SK-N-SH (cell line): ENCODE measurements around the gene ARHGEF28. TPM values are rescaled to one million over a fixed set of nuclear protein-coding genes. Genes with fewer than 3 reads are reported as not detected.

Experiments
- CTCF ChIA-PET: fragments of 300-600, 350-600 bp; formaldehyde crosslinking; extraction: SDS; loops from one replicate; lab custom pipeline; 2021; lab: Yijun Ruan, JAX
- POLR2A ChIA-PET: fragments of 350-600 bp; sonication (Branson Sonifier 250); formaldehyde crosslinking; extraction: SDS; loops from one replicate; lab custom pipeline; 2020; ENCODE audit warnings: antibody characterized with exemption, inconsistent platforms; lab: Yijun Ruan, JAX
- DNase-seq: peaks from one replicate; pipeline ENCODE4 v3.0.0; 2012
- H2AFZ ChIP-seq: fragments of 200-600 bp; sonication (generic); 2 replicates; pipeline ENCODE4 v1.8.1; 2016; ENCODE audit warnings: antibody characterized with exemption, mild to moderate bottlenecking, low read depth
- H3F3A ChIP-seq: fragments of 200-600 bp; sonication (generic); replicated peaks from 2 replicates; pipeline ENCODE3; 2016; ENCODE audit warnings: antibody characterized with exemption, mild to moderate bottlenecking; ENCODE audit not compliant: insufficient read depth
- H3K27ac ChIP-seq, 2 experiments: fragments of 200-500 bp in 1 of 2; fragments of 200-600 bp in 1 of 2; sonication (Bioruptor generic) in 1 of 2; sonication (generic), shearing (Covaris generic) in 1 of 2; 2 replicates each; pipeline versions ENCODE4 v1.5.1 to v1.6.1; 2014 to 2016; ENCODE audit warnings: low read depth in 2 of 2, inconsistent platforms in 1 of 2, low read length in 1 of 2, mild to moderate bottlenecking in 1 of 2, mixed read lengths in 1 of 2
- H3K27me3 ChIP-seq: fragments of 200-600 bp; sonication (generic), shearing (Covaris generic); 2 replicates; pipeline ENCODE4 v1.6.1; 2016; ENCODE audit warnings: mixed run types; ENCODE audit not compliant: insufficient read depth
- H3K36me3 ChIP-seq, 2 experiments: fragments of 200-500 bp in 1 of 2; fragments of 200-600 bp in 1 of 2; sonication (Bioruptor generic) in 1 of 2; sonication (generic) in 1 of 2; replicated peaks in 1 of 2; 2 replicates each; pipeline versions ENCODE3 to v1.5.1; 2014 to 2016; ENCODE audit warnings: low read length in 1 of 2, mild to moderate bottlenecking in 1 of 2; ENCODE audit not compliant: insufficient read depth in 2 of 2, control insufficient read depth in 1 of 2
- H3K4me1 ChIP-seq, 2 experiments: fragments of 200-500 bp in 1 of 2; fragments of 200-600 bp in 1 of 2; sonication (Bioruptor generic) in 1 of 2; sonication (generic), shearing (Covaris generic) in 1 of 2; 2 replicates each; pipeline versions ENCODE4 v1.5.1 to v1.6.1; 2014 to 2016; ENCODE audit warnings: low read depth in 1 of 2, low read length in 1 of 2, mixed run types in 1 of 2; ENCODE audit not compliant: insufficient read depth in 2 of 2, control insufficient read depth in 1 of 2
- H3K4me2 ChIP-seq: fragments of 200-600 bp; sonication (generic), shearing (Covaris generic); 2 replicates; pipeline ENCODE4 v1.6.1; 2017; ENCODE audit warnings: mixed run types
- H3K4me3 ChIP-seq, 2 experiments: fragments of 200-500 bp in 1 of 2; fragments of 200-600 bp in 1 of 2; sonication (Bioruptor generic) in 1 of 2; sonication (generic), shearing (Covaris generic) in 1 of 2; 2 replicates each; pipeline versions ENCODE4 v1.5.1 to v1.8.1; 2014 to 2016; ENCODE audit warnings: low read depth in 2 of 2, inconsistent platforms in 1 of 2, low read length in 1 of 2, mild to moderate bottlenecking in 1 of 2, mixed read lengths in 1 of 2, moderate library complexity in 1 of 2
- H3K79me2 ChIP-seq: fragments of 200-600 bp; sonication (generic); 2 replicates; pipeline ENCODE4 v1.8.1; 2017; ENCODE audit warnings: mild to moderate bottlenecking; ENCODE audit not compliant: insufficient read depth
- H3K9ac ChIP-seq: fragments of 200-600 bp; sonication (generic); 2 replicates; pipeline ENCODE4 v1.6.1; 2017; ENCODE audit warnings: mixed run types
- H3K9me2 ChIP-seq: fragments of 200-600 bp; sonication (generic); 2 replicates; pipeline ENCODE4 v1.6.1; 2017; ENCODE audit warnings: mixed run types
- H3K9me3 ChIP-seq: fragments of 200-600 bp; sonication (generic); 2 replicates; pipeline ENCODE4 v1.6.1; 2017; ENCODE audit warnings: mixed run types, mild to moderate bottlenecking, moderate library complexity
- H4K20me1 ChIP-seq: fragments of 200-600 bp; sonication (generic); 2 replicates; pipeline ENCODE4 v1.6.1; 2017; ENCODE audit warnings: mild to moderate bottlenecking, mixed run types; ENCODE audit not compliant: insufficient read depth
- CHD2 ChIP-seq: fragments of 150-350 bp; IDR thresholded peaks from 2 replicates; pipeline ENCODE4 v1.6.1; 2018; ENCODE audit warnings: low read length; ENCODE audit not compliant: partially characterized antibody
- CTCF ChIP-seq: fragments of 200-600 bp; sonication (generic); IDR thresholded peaks from 2 replicates; pipeline ENCODE4 v1.6.1; 2017; ENCODE audit warnings: antibody characterized with exemption, mild to moderate bottlenecking, moderate library complexity
- ELF1 ChIP-seq: IDR thresholded peaks from 2 replicates; pipeline ENCODE4 v1.4.0; 2012
- EP300 ChIP-seq, 2 experiments: IDR thresholded peaks; 2 replicates each; pipeline versions ENCODE4 v1.4.0 to v1.6.1; 2012; ENCODE audit warnings: borderline replicate concordance in 1 of 2, low read depth in 1 of 2, low read length in 1 of 2
- FOXJ3 ChIP-seq: sonication (generic); formaldehyde crosslinking; IDR thresholded peaks from 2 replicates; pipeline ENCODE4 v1.5.1; 2020; ENCODE audit warnings: mild to moderate bottlenecking, missing genetic modification reagents
- FOXM1 ChIP-seq: IDR thresholded peaks from 2 replicates; pipeline ENCODE4 v1.4.0; 2012; ENCODE audit warnings: low read depth, mild to moderate bottlenecking
- GABPA ChIP-seq: IDR thresholded peaks from 2 replicates; pipeline ENCODE4 v1.4.0; 2012; ENCODE audit warnings: low read depth, mild to moderate bottlenecking
- GATA2 ChIP-seq: sonication (generic); formaldehyde crosslinking; IDR thresholded peaks from 2 replicates; pipeline ENCODE4 v1.5.0; 2020; ENCODE audit warnings: mild to moderate bottlenecking, missing genetic modification reagents
- NFIC ChIP-seq: IDR thresholded peaks from 2 replicates; pipeline ENCODE4 v1.4.0; 2012; ENCODE audit warnings: borderline replicate concordance
- POLR2AphosphoS5 ChIP-seq: IDR thresholded peaks from 2 replicates; pipeline ENCODE4 v1.6.1; 2012; ENCODE audit warnings: low read depth, low read length
- RCOR1 ChIP-seq: fragments of 150-350 bp; IDR thresholded peaks from 2 replicates; pipeline ENCODE4 v1.6.1; 2017; ENCODE audit warnings: antibody characterized with exemption, low read length
- REST ChIP-seq: IDR thresholded peaks from 2 replicates; pipeline ENCODE4 v1.6.1; 2012; ENCODE audit warnings: mild to moderate bottlenecking, low read depth, low read length, moderate library complexity
- RFX5 ChIP-seq: IDR thresholded peaks from 2 replicates; pipeline ENCODE4 v1.6.1; 2012; ENCODE audit warnings: mild to moderate bottlenecking, improper control_type of control experiment, low read length
- SIN3A ChIP-seq: IDR thresholded peaks from 2 replicates; pipeline ENCODE4 v1.6.1; 2012; ENCODE audit warnings: low read depth, mild to moderate bottlenecking, low read length, moderate library complexity, borderline replicate concordance
- SMC3 ChIP-seq: IDR thresholded peaks from 2 replicates; pipeline ENCODE4 v1.6.1; 2012; ENCODE audit warnings: low read depth, low read length, improper control_type of control experiment
- TEAD4 ChIP-seq: IDR thresholded peaks from 2 replicates; pipeline ENCODE4 v1.4.0; 2012; ENCODE audit warnings: mild to moderate bottlenecking, borderline replicate concordance; ENCODE audit not compliant: insufficient read depth
- USF2 ChIP-seq: fragments of 150-350 bp; IDR thresholded peaks from 2 replicates; pipeline ENCODE4 v1.6.1; 2017; ENCODE audit warnings: antibody characterized with exemption, low read length, low read depth, borderline replicate concordance
- YY1 ChIP-seq: IDR thresholded peaks from 2 replicates; pipeline ENCODE4 v1.4.0; 2012; ENCODE audit warnings: low read depth, mild to moderate bottlenecking
- ZBTB33 ChIP-seq: IDR thresholded peaks from 2 replicates; pipeline ENCODE4 v1.4.0; 2012; ENCODE audit warnings: low read depth, borderline replicate concordance
- WGBS: methylation state at CpG from one replicate; pipeline ENCODE4 v1.1.6; 2017; ENCODE audit warnings: low lambda C conversion rate; 5-methylcytosine and 5-hydroxymethylcytosine counted together
- polyA plus RNA-seq, 3 experiments: library from polyadenylated mRNA; depleted of rRNA; stranded (reverse); fragments of >200 nt; gene quantifications; 2 replicates each; pipeline ENCODE4 v1.2.3, GENCODE V29; 2012
- TF ChIP-seq, protein P1 (sequence below): fragments of 150-350 bp; IDR thresholded peaks from 2 replicates; pipeline ENCODE4 v1.6.1; 2016; ENCODE audit warnings: mild to moderate bottlenecking, low read depth, low read length

ARHGEF28 gene
- polyA plus RNA-seq, 1 of the 3 experiments (the other 2 are of a cell fraction) = 4.2 TPM

DNA sequence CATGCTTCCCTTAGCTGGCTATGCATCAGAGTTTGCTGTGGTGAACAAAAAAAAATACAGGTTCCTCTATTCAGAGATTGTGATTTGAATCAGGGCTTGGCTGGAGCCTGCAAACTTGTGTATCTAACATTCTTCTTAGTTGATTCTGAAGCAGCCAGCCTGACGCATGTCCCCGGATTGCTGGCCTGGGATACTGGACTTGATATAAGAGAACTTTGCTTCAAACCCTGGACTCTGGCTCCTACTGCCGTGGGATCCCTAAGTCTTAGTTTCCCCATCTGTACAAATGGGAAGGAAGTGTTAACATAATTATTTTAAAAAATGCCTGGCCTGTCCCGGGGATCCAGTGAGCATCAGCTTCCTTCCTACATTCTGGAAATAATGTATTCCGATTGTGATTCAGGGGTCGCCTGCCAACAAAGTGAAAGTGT is 292.8 kb downstream of the ARHGEF28 start:
- Histone ChIP-seq H3K9me2 (no peaks in the 10 kb centered on the region), H3K4me1 (peaks cover 0 to 2% of the 10 kb centered on the region in 2 experiments; a peak in 1 of 4 replicates), H3K27me3 (no peaks in the 10 kb centered on the region), H3K4me3 (no peak overlapping the region)
- POLR2A ChIA-PET = no interaction called here
- CTCF ChIA-PET = interaction anchor here (0.8 to 1.5 kb wide), 2 partner anchors 723 to 730 kb away, joined by 3 read pairs; no protein-coding TSS in a partner anchor
- TF ChIP-seq YY1 (no peak), POLR2AphosphoS5 (no peak), SMC3 (no peak), ZBTB33 (no peak), GATA2 (no peak), TEAD4 (no peak), REST (no peak), RFX5 (no peak), SIN3A (no peak), ELF1 (no peak), FOXJ3 (CRISPR knock-in tag) (no peak), USF2 (no peak), NFIC (no peak), RCOR1 (no peak), CHD2 (no peak), GABPA (no peak), FOXM1 (no peak), EP300 (IDR thresholded peaks at IDR 0.05; ENCODE audit: borderline replicate concordance in 1 of 2, low read depth in 1 of 2, low read length in 1 of 2) (no peak), CTCF (no peak)
- TF ChIP-seq, protein P1, sequence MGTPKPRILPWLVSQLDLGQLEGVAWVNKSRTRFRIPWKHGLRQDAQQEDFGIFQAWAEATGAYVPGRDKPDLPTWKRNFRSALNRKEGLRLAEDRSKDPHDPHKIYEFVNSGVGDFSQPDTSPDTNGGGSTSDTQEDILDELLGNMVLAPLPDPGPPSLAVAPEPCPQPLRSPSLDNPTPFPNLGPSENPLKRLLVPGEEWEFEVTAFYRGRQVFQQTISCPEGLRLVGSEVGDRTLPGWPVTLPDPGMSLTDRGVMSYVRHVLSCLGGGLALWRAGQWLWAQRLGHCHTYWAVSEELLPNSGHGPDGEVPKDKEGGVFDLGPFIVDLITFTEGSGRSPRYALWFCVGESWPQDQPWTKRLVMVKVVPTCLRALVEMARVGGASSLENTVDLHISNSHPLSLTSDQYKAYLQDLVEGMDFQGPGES = no peak
- TF ChIP-seq, all 33 proteins: peak for 0
- H2AFZ ChIP-seq = no peak overlapping the region
- no peaks in the 10 kb centered on the region for H3K36me3 ChIP-seq
- H3K9ac ChIP-seq = no peak overlapping the region
- WGBS = 87% methylated on average over 6 of the region's 6 CpGs
- no peaks in the 10 kb centered on the region for H3K79me2 ChIP-seq
- no peaks in the 10 kb centered on the region for H4K20me1 ChIP-seq
- no peaks in the 10 kb centered on the region for H3F3A ChIP-seq
- DNase-seq = no peak
- no peak overlapping the region for H3K27ac ChIP-seq
- no peak overlapping the region for H3K4me2 ChIP-seq
- H3K9me3 ChIP-seq = no peaks in the 10 kb centered on the region
